ELF-1 (cell line): ENCODE results near the gene FMN2.
A peak's percentile ranks its signal among the peaks of the same experiment; 100 is the strongest.

Source experiments
- DNase-seq: peaks from one replicate; pipeline ENCODE4 v3.0.0-alpha.2; 2016; ENCODE audit warnings: low read depth, low spot score

FMN2 gene

GRCh38 chr1:240091614-240092300, at the start of gene FMN2:
Gene FMN2, plus strand, starts transcription at chr1:240091883. Its CDS starts 227 bp downstream, at chr1:240092110.
- DNase-seq, result peak; percentile 63

- DNase-seq, result no peak
These were observed 47.1 kb upstream of the FMN2 start for GRCh38 chr1:240044620-240045019.

- DNase-seq, result no peak
These were observed 45.7 kb upstream of the FMN2 start for GRCh38 chr1:240046000-240046399.

GRCh38 chr1:240054109-240054701, 37.5 kb upstream of the FMN2 start:
- DNase-seq, result no peak

- DNase-seq, result no peak
These were observed 35.7 kb upstream of the FMN2 start for GRCh38 chr1:240055936-240056335.

GRCh38 chr1:240056350-240056749, 35.3 kb upstream of the FMN2 start:
- DNase-seq, result no peak

GRCh38 chr1:240058049-240058448, 33.6 kb upstream of the FMN2 start:
- DNase-seq, result no peak

- no peak for DNase-seq
These were observed 22.7 kb upstream of the FMN2 start for GRCh38 chr1:240068961-240069360.

GRCh38 chr1:240070188-240070587, 21.5 kb upstream of the FMN2 start:
- DNase-seq, result no peak

GRCh38 chr1:240073097-240073496, 18.6 kb upstream of the FMN2 start:
- DNase-seq, result peak; percentile 5

- DNase-seq, result no peak
These were observed 17.3 kb upstream of the FMN2 start for GRCh38 chr1:240074422-240074821.

- no peak for DNase-seq
These were observed 16.8 kb upstream of the FMN2 start for GRCh38 chr1:240074908-240075307.

- DNase-seq, result no peak
These were observed 7.3 kb upstream of the FMN2 start for GRCh38 chr1:240084337-240084736.

GRCh38 chr1:240084749-240085148, 6.9 kb upstream of the FMN2 start:
- peak; percentile 35 for DNase-seq

GRCh38 chr1:240086726-240087125, 5.0 kb upstream of the FMN2 start:
- DNase-seq, result no peak

GRCh38 chr1:240090014-240090413, 1.7 kb upstream of the FMN2 start:
- DNase-seq, result no peak

- DNase-seq, result no peak
These were observed 604 bp upstream of the FMN2 start for GRCh38 chr1:240090957-240091600.

GRCh38 chr1:240092301-240093119, 827 bp downstream of the FMN2 start:
- peak; percentile 73 for DNase-seq

- peak; percentile 50 for DNase-seq
These were observed 1.7 kb downstream of the FMN2 start for GRCh38 chr1:240093120-240093961.

- no peak for DNase-seq
These were observed 2.5 kb downstream of the FMN2 start for GRCh38 chr1:240094041-240094722.

GRCh38 chr1:240096974-240097373, 5.3 kb downstream of the FMN2 start:
- no peak for DNase-seq
